Glutamatergic neuron (in vitro differentiated cells): Measurements from ENCODE around the gene PNPO. TPM values are rescaled to one million over a fixed set of nuclear protein-coding genes. Genes with fewer than 3 reads are reported as not detected.

Experiments used
- DNase-seq: peaks from one replicate; pipeline ENCODE4 v3.0.0; 2022
- H3K27ac Mint-ChIP-seq: one replicate; pipeline ENCODE4 v1.8.0; 2020; ENCODE audit warnings: mild to moderate bottlenecking, mixed read lengths, inconsistent platforms; ENCODE audit not compliant: unreplicated experiment
- H3K27me3 Mint-ChIP-seq: one replicate; pipeline ENCODE4 v1.8.0; 2020; ENCODE audit warnings: mild to moderate bottlenecking, moderate library complexity, mixed read lengths, inconsistent platforms; ENCODE audit not compliant: unreplicated experiment
- H3K36me3 Mint-ChIP-seq: one replicate; pipeline ENCODE4 v1.8.0; 2020; ENCODE audit warnings: mild to moderate bottlenecking, mixed read lengths, inconsistent platforms; ENCODE audit not compliant: unreplicated experiment
- H3K4me1 Mint-ChIP-seq: one replicate; pipeline ENCODE4 v1.8.0; 2020; ENCODE audit warnings: mild to moderate bottlenecking, low read depth, mixed read lengths, inconsistent platforms; ENCODE audit not compliant: unreplicated experiment
- H3K4me3 Mint-ChIP-seq: one replicate; pipeline ENCODE4 v1.8.0; 2020; ENCODE audit warnings: mild to moderate bottlenecking, mixed read lengths, inconsistent platforms; ENCODE audit not compliant: unreplicated experiment
- H3K9me3 Mint-ChIP-seq: one replicate; pipeline ENCODE4 v1.8.0; 2020; ENCODE audit warnings: mild to moderate bottlenecking, moderate library complexity, mixed read lengths, inconsistent platforms; ENCODE audit not compliant: unreplicated experiment
- CTCF ChIP-seq: fragments of 200-600 bp; sonication (generic); IDR thresholded peaks from one replicate; pipeline ENCODE4 v1.5.0; 2021; ENCODE audit not compliant: partially characterized antibody, unreplicated experiment
- total RNA-seq: library from RNA; stranded (reverse); fragmentation: NEBNext Ultra II Directional; extraction: Animal tissue kit (Norgen Biotek cat#: 25700); gene quantifications from one replicate; pipeline ENCODE4 v1.2.1, GENCODE V29; 2021; ENCODE audit not compliant: unreplicated experiment

Gene PNPO
- total RNA-seq, 1 donor from 2014 or later: 6.0 TPM

GRCh38 chr17:47968836-47969235, 27.5 kb downstream of the PNPO start:
- Mint-ChIP-seq H3K27ac (no peak overlapping the region), H3K27me3 (peaks cover 4% of the 10 kb centered on the region), H3K9me3 (peaks cover 11% of the 10 kb centered on the region), H3K4me3 (no peak overlapping the region), H3K4me1 (peaks cover 5% of the 10 kb centered on the region), H3K36me3 (no peaks in the 10 kb centered on the region)
- TF ChIP-seq CTCF: no peak
- DNase-seq: no peak

DNA sequence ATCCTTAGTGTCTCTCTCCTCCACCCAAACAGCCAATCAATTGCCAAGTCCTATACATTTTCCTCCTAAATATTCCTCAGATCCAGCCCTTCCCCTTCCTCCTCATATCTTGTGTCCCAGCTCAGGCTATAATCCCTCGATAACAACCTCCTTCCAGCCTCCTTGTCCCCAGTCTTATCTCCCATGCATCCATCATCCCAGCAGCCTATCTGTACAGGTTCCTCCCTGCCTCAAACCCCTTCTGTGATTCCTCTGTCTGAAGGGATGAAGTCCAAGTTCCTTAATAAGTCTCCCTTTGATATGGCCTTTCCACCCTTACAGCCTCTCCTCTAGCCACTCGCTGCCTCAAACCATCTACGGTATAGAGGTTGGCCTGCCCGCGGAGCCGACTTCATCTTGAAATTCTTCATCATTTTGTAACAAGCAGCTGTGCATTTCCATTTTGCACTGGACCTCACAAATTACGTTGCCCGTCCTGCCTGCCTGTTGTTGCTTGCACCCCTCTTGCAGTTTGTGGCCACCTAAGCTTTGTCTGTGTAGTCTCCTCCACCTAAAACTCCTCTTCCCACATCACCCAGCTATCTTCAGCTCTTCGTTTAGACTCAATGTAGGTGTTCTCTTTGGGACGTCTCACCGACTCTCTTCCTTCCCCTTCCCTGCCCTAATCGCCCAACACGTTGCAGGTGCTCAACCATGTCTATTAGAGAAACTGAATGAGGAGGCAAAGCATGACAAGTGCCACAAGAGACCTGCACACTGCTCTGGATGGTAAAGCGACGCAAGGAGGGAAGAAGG, 28.8 kb downstream of the PNPO start:
- DNase-seq: no peak
- no peaks in the 10 kb centered on the region for H3K36me3 Mint-ChIP-seq
- peaks cover 5% of the 10 kb centered on the region for H3K4me1 Mint-ChIP-seq
- peaks cover 2% of the 10 kb centered on the region for H3K27me3 Mint-ChIP-seq
- peak overlapping the region; percentile 10 for H3K4me3 Mint-ChIP-seq
- H3K9me3 Mint-ChIP-seq: peaks cover 7% of the 10 kb centered on the region
- no peak overlapping the region for H3K27ac Mint-ChIP-seq
- TF ChIP-seq CTCF: no peak

- H3K27me3 Mint-ChIP-seq: peaks cover 2% of the 10 kb centered on the region
- peaks cover 7% of the 10 kb centered on the region for H3K4me1 Mint-ChIP-seq
- peak within 1 kb of the TSS; percentile 79 for H3K27ac Mint-ChIP-seq
- peaks cover 7% of the 10 kb centered on the region for H3K9me3 Mint-ChIP-seq
- peak within 1 kb of the TSS; percentile 94 for H3K4me3 Mint-ChIP-seq
- DNase-seq: peak; percentile 100
- no peaks in the 10 kb centered on the region for H3K36me3 Mint-ChIP-seq
- peak; percentile 95 for TF ChIP-seq CTCF
These were observed 29.5 kb downstream of the PNPO start, which contains the start of gene CDK5RAP3 for GRCh38 chr17:47970725-47971499. Gene CDK5RAP3, plus strand, starts transcription at chr17:47971113. Its CDS starts 34 bp downstream, at chr17:47971147.

GRCh38 chr17:47973541-47973940, 32.2 kb downstream of the PNPO start:
- Mint-ChIP-seq H3K27me3 (no peaks in the 10 kb centered on the region), H3K4me3 (no peak overlapping the region), H3K4me1 (peaks cover 7% of the 10 kb centered on the region), H3K9me3 (peaks cover 7% of the 10 kb centered on the region), H3K36me3 (no peaks in the 10 kb centered on the region), H3K27ac (no peak overlapping the region)
- DNase-seq: no peak
- no peak for TF ChIP-seq CTCF
